Keratinocyte (primary cell): ENCODE data around the gene ZNF613. TPM values are rescaled to one million over a fixed set of nuclear protein-coding genes. Genes with fewer than 3 reads are reported as not detected.
"Not testable (repeated sequence)": the region's sequence is repeated elsewhere in the genome, so short reads cannot be mapped to it uniquely, and the experiment has no call there.

Experiments used
- DNase-seq: peaks from one replicate; pipeline ENCODE4 v3.0.0-alpha.2; 2011; ENCODE audit warnings: low read depth, missing footprints, low spot score
- FAIRE-seq: peaks from 2 replicates; lab custom pipeline; 2011; peaks lifted over from hg19 to GRCh38; lab: Jason Lieb, UNC
- H2AFZ ChIP-seq: 2 replicates; pipeline ENCODE4 v1.6.0; 2012; ENCODE audit warnings: low read length, control low read depth, inconsistent platforms; ENCODE audit not compliant: control insufficient read depth
- H3K27ac ChIP-seq: 2 replicates; pipeline ENCODE4 v1.5.1; 2011; ENCODE audit warnings: low read length; ENCODE audit not compliant: control insufficient read depth, insufficient read depth
- H3K27me3 ChIP-seq: 3 replicates; pipeline ENCODE4 v1.6.0; 2011; ENCODE audit warnings: low read length; ENCODE audit not compliant: control insufficient read depth, insufficient read depth; ENCODE audit errors: extremely low read depth
- H3K36me3 ChIP-seq, 2 experiments: 2 replicates in 1 of 2; 3 replicates in 1 of 2; pipeline ENCODE4 v1.5.1; 2011; ENCODE audit warnings: low read length in 2 of 2, mild to moderate bottlenecking in 1 of 2; ENCODE audit not compliant: control insufficient read depth in 2 of 2, insufficient read depth in 2 of 2; ENCODE audit errors: extremely low read depth in 1 of 2
- H3K4me1 ChIP-seq: 3 replicates; pipeline ENCODE4 v1.5.1; 2011; ENCODE audit warnings: low read length; ENCODE audit not compliant: control insufficient read depth, insufficient read depth; ENCODE audit errors: extremely low read depth
- H3K4me2 ChIP-seq: 3 replicates; pipeline ENCODE4 v1.6.0; 2011; ENCODE audit warnings: low read depth, low read length; ENCODE audit not compliant: control insufficient read depth, insufficient read depth; ENCODE audit errors: extremely low read depth
- H3K4me3 ChIP-seq, 3 experiments: fragments of 200-600 bp in 1 of 3; sonication (generic) in 1 of 3; 2 replicates in 2 of 3; 3 replicates in 1 of 3; pipeline ENCODE4 v1.5.1; 2011 to 2016; ENCODE audit warnings: low read length in 3 of 3, mild to moderate bottlenecking in 3 of 3, control low read depth in 2 of 3, inconsistent platforms in 1 of 3, low read depth in 1 of 3, mixed read lengths in 1 of 3, mixed run types in 1 of 3, moderate library complexity in 1 of 3; ENCODE audit not compliant: control insufficient read depth in 2 of 3, insufficient read depth in 2 of 3; ENCODE audit errors: extremely low read depth in 1 of 3
- H3K79me2 ChIP-seq: 2 replicates; pipeline ENCODE4 v1.6.0; 2012; ENCODE audit warnings: low read length; ENCODE audit not compliant: control insufficient read depth, insufficient read depth
- H3K9ac ChIP-seq: 3 replicates; pipeline ENCODE4 v1.6.0; 2011; ENCODE audit warnings: low read length; ENCODE audit not compliant: control insufficient read depth, insufficient read depth; ENCODE audit errors: extremely low read depth
- H3K9me1 ChIP-seq: 3 replicates; pipeline ENCODE4 v1.6.0; 2011; ENCODE audit warnings: low read length; ENCODE audit not compliant: control insufficient read depth, insufficient read depth; ENCODE audit errors: extremely low read depth
- H3K9me3 ChIP-seq: 2 replicates; pipeline ENCODE4 v1.5.1; 2012; ENCODE audit warnings: low read depth, low read length; ENCODE audit not compliant: control insufficient read depth
- H4K20me1 ChIP-seq: 3 replicates; pipeline ENCODE4 v1.6.0; 2011; ENCODE audit warnings: low read length; ENCODE audit not compliant: control insufficient read depth, insufficient read depth; ENCODE audit errors: extremely low read depth
- CTCF ChIP-seq, 3 experiments: IDR thresholded peaks in 1 of 3; conservative IDR thresholded peaks in 1 of 3; optimal IDR thresholded peaks in 1 of 3; 2 replicates in 2 of 3; 3 replicates in 1 of 3; pipeline versions ENCODE3 to v1.5.1; 2011; ENCODE audit warnings: low read length in 3 of 3, mild to moderate bottlenecking in 3 of 3, moderate library complexity in 2 of 3, control low read depth in 1 of 3, inconsistent platforms in 1 of 3; ENCODE audit not compliant: insufficient read depth in 2 of 3; ENCODE audit errors: extremely low read depth in 1 of 3
- EZH2 ChIP-seq: IDR thresholded peaks from one replicate; pipeline ENCODE4 v1.6.1; 2012; ENCODE audit warnings: inconsistent platforms, mild to moderate bottlenecking, low read length, moderate library complexity
- dilution Hi-C: fragments of 300-500 bp; cut with MboI; formaldehyde crosslinking; loops from one replicate; pipeline ENCODE4 v1.7.0; 2020; ENCODE audit warnings: low sequenced_read_pairs; ENCODE audit not compliant: extremely low pct_ligation_motif_present
- polyA plus RNA-seq, 5 experiments: library from polyadenylated mRNA; depleted of rRNA in 3 of 5; stranded (reverse) in 3 of 5; stranded (forward) in 1 of 5; unstranded in 1 of 5; fragments of >200 nt; gene quantifications; 1 replicate in 1 of 5; 2 replicates in 3 of 5; 3 replicates in 1 of 5; pipeline versions ENCODE4 v1.2.1 to v1.2.3, GENCODE V29; 2011 to 2012; ENCODE audit warnings: missing spikeins in 2 of 5, low read depth in 1 of 5, low replicate concordance in 1 of 5

Gene ZNF613
- polyA plus RNA-seq, 1 donor (not counting 4 experiments of a cell fraction or from before 2014, with no cell fraction given), result 4.9 TPM

GRCh38 chr19:51980116-51980736 is 53.0 kb downstream of the ZNF613 start:
- H3K4me1 ChIP-seq, result no peaks in the 10 kb centered on the region
- H3K79me2 ChIP-seq, result peaks cover 21% of the 10 kb centered on the region
- H3K27ac ChIP-seq, result no peak overlapping the region
- H3K4me3 ChIP-seq, result no peak overlapping the region
- no peaks in the 10 kb centered on the region for H3K36me3 ChIP-seq
- no peak for DNase-seq
- H2AFZ ChIP-seq, result no peak overlapping the region
- no peak overlapping the region for H3K4me2 ChIP-seq
- no peaks in the 10 kb centered on the region for H3K27me3 ChIP-seq
- no peaks in the 10 kb centered on the region for H3K9me1 ChIP-seq
- dilution Hi-C loops, result no loop called here
- no peak for FAIRE-seq
- TF ChIP-seq CTCF (optimal IDR thresholded peaks at IDR 0.05 in 1 of 3, IDR thresholded peaks at IDR 0.05 in 1 of 3, conservative IDR thresholded peaks at IDR 0.05 in 1 of 3; ENCODE audit: extremely low read depth in 1 of 3, insufficient read depth in 2 of 3, low read length in 3 of 3), result no peak
- no peak for TF ChIP-seq EZH2
- peaks cover 10% of the 10 kb centered on the region for H3K9me3 ChIP-seq
- H4K20me1 ChIP-seq, result no peaks in the 10 kb centered on the region
- H3K9ac ChIP-seq, result no peak overlapping the region

- not testable (repeated sequence) for H3K9me3 ChIP-seq, FAIRE-seq
Observed at GRCh38 chr19:51980926-51981325, 53.7 kb downstream of the ZNF613 start.

GRCh38 chr19:51983361-51983760 is 56.1 kb downstream of the ZNF613 start:
- no peak for DNase-seq
- H3K9me3 ChIP-seq, result peaks cover 9% of the 10 kb centered on the region
- H3K4me1 ChIP-seq, result peaks cover 2% of the 10 kb centered on the region
- no peak for FAIRE-seq
- H3K4me2 ChIP-seq, result no peak overlapping the region
- H3K9me1 ChIP-seq, result no peaks in the 10 kb centered on the region
- H3K9ac ChIP-seq, result no peak overlapping the region
- H3K36me3 ChIP-seq, result no peaks in the 10 kb centered on the region
- H2AFZ ChIP-seq, result no peak overlapping the region
- TF ChIP-seq EZH2 (no peak), CTCF (optimal IDR thresholded peaks at IDR 0.05 in 1 of 3, IDR thresholded peaks at IDR 0.05 in 1 of 3, conservative IDR thresholded peaks at IDR 0.05 in 1 of 3; ENCODE audit: extremely low read depth in 1 of 3, insufficient read depth in 2 of 3, low read length in 3 of 3) (no peak)
- H3K27me3 ChIP-seq, result no peaks in the 10 kb centered on the region
- no peak overlapping the region for H3K4me3 ChIP-seq
- no peaks in the 10 kb centered on the region for H4K20me1 ChIP-seq
- dilution Hi-C loops, result no loop called here
- no peak overlapping the region for H3K27ac ChIP-seq
- peaks cover 30% of the 10 kb centered on the region for H3K79me2 ChIP-seq

More at GRCh38 chr19:51980926-51981325, 53.7 kb downstream of the ZNF613 start:
- H3K9me1 ChIP-seq, H3K4me3 ChIP-seq, H4K20me1 ChIP-seq, H3K27me3 ChIP-seq, H3K36me3 ChIP-seq, H2AFZ ChIP-seq, dilution Hi-C loops, H3K27ac ChIP-seq, H3K9ac ChIP-seq, H3K4me1 ChIP-seq, H3K4me2 ChIP-seq, DNase-seq: not testable (repeated sequence)
- peaks cover 25% of the 10 kb centered on the region for H3K79me2 ChIP-seq
